Measurements from ENCODE around the gene WDR6. TPM values are rescaled to one million over a fixed set of nuclear protein-coding genes. Genes with fewer than 3 reads are reported as not detected.

Gene WDR6
- total and polyA plus RNA-seq, 9 of the 15 experiments (the other 6 are each of a cell fraction or from before 2014, with no cell fraction given), result 8.9 to 90.6 (median 44.7) TPM

DNA sequence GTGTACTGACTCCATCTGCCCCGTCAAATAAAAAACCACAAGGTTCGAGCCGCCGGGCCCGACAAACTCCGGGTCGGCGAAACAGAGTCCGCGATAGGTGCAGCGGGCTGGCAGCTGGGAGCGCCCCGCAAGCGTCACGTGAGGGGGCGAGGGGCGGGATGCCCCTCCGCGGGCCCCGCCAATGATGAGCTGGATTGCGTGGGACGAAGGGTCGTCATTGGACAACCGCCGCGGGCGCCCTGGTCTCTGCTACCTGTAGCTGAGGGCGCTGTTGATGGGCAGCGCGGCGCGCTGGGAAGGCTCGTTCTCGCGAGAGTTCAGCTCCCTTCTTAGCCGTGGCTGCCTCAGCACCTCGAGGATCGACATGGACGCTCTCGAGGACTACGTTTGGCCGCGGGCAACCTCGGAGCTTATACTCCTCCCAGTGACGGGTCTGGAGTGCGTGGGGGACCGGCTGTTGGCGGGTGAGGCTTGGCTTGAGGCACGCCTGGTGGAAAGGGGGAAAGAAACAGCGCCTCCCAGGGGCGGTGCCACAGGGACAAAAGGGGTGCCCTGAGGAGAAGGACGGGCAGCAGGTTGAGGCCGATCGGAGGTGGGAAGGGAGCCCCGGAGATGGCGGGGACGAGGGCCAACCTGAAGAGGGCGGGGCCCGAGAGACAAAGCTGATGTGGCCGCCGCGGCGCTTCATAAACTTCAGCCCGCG is at the start of gene WDR6 (continued):
- TF ChIP-seq, protein P1, sequence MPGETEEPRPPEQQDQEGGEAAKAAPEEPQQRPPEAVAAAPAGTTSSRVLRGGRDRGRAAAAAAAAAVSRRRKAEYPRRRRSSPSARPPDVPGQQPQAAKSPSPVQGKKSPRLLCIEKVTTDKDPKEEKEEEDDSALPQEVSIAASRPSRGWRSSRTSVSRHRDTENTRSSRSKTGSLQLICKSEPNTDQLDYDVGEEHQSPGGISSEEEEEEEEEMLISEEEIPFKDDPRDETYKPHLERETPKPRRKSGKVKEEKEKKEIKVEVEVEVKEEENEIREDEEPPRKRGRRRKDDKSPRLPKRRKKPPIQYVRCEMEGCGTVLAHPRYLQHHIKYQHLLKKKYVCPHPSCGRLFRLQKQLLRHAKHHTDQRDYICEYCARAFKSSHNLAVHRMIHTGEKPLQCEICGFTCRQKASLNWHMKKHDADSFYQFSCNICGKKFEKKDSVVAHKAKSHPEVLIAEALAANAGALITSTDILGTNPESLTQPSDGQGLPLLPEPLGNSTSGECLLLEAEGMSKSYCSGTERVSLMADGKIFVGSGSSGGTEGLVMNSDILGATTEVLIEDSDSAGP (CRISPR knock-in tag; IDR thresholded peaks at IDR 0.05), result 0 out of 2 replicates have a peak, but pooled peaks have one; percentile 7
- no peak for TF ChIP-seq ZNF668 (CRISPR knock-in tag; IDR thresholded peaks at IDR 0.05)
- TF ChIP-seq KLF10 (CRISPR knock-in tag; IDR thresholded peaks at IDR 0.05), result no peak
- peak in 1 of 2 experiments; percentile 15; a peak in 1 of 4 replicates for TF ChIP-seq RAD21 (CRISPR knock-in tag; conservative IDR thresholded peaks at IDR 0.05 in 1 of 2, IDR thresholded peaks at IDR 0.05 in 1 of 2)
- TF ChIP-seq, protein P2, sequence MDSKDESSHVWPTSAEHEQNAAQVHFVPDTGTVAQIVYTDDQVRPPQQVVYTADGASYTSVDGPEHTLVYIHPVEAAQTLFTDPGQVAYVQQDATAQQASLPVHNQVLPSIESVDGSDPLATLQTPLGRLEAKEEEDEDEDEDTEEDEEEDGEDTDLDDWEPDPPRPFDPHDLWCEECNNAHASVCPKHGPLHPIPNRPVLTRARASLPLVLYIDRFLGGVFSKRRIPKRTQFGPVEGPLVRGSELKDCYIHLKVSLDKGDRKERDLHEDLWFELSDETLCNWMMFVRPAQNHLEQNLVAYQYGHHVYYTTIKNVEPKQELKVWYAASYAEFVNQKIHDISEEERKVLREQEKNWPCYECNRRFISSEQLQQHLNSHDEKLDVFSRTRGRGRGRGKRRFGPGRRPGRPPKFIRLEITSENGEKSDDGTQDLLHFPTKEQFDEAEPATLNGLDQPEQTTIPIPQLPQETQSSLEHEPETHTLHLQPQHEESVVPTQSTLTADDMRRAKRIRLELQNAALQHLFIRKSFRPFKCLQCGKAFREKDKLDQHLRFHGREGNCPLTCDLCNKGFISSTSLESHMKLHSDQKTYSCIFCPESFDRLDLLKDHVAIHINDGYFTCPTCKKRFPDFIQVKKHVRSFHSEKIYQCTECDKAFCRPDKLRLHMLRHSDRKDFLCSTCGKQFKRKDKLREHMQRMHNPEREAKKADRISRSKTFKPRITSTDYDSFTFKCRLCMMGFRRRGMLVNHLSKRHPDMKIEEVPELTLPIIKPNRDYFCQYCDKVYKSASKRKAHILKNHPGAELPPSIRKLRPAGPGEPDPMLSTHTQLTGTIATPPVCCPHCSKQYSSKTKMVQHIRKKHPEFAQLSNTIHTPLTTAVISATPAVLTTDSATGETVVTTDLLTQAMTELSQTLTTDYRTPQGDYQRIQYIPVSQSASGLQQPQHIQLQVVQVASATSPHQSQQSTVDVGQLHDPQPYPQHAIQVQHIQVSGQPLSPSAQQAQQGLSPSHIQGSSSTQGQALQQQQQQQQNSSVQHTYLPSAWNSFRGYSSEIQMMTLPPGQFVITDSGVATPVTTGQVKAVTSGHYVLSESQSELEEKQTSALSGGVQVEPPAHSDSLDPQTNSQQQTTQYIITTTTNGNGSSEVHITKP (IDR thresholded peaks at IDR 0.05; ENCODE audit: partially characterized antibody), result peak; percentile 36
- peak; percentile 27; the same call in 1 of the 2 replicates for TF ChIP-seq CC2D1A (IDR thresholded peaks at IDR 0.05)
- peak; percentile 87 for TF ChIP-seq BRD9 (IDR thresholded peaks at IDR 0.05; ENCODE audit: low read depth, partially characterized antibody)
- 0 out of 2 replicates have a peak, but pooled peaks have one; percentile 46 for TF ChIP-seq HLTF (IDR thresholded peaks at IDR 0.05)
- TF ChIP-seq ZNF316 (IDR thresholded peaks at IDR 0.05), result peak; percentile 34; the same call in 1 of the 2 replicates
- peak; percentile 63; the same call in 1 of the 2 replicates for TF ChIP-seq SMARCE1 (IDR thresholded peaks at IDR 0.05)
- TF ChIP-seq PHF20 (IDR thresholded peaks at IDR 0.05; ENCODE audit: partially characterized antibody), result peak; percentile 58
- TF ChIP-seq, protein P3, sequence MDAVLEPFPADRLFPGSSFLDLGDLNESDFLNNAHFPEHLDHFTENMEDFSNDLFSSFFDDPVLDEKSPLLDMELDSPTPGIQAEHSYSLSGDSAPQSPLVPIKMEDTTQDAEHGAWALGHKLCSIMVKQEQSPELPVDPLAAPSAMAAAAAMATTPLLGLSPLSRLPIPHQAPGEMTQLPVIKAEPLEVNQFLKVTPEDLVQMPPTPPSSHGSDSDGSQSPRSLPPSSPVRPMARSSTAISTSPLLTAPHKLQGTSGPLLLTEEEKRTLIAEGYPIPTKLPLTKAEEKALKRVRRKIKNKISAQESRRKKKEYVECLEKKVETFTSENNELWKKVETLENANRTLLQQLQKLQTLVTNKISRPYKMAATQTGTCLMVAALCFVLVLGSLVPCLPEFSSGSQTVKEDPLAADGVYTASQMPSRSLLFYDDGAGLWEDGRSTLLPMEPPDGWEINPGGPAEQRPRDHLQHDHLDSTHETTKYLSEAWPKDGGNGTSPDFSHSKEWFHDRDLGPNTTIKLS (IDR thresholded peaks at IDR 0.05; ENCODE audit: borderline replicate concordance, low read depth), result peak; percentile 89
- peak; percentile 54 for TF ChIP-seq NFIC (IDR thresholded peaks at IDR 0.05)
- TF ChIP-seq KAT7 (CRISPR knock-in tag; IDR thresholded peaks at IDR 0.05; ENCODE audit: borderline replicate concordance), result 0 out of 2 replicates have a peak, but pooled peaks have one; percentile 83
- TF ChIP-seq NR2C1 (IDR thresholded peaks at IDR 0.05), result 0 out of 2 replicates have a peak, but pooled peaks have one; percentile 10
- TF ChIP-seq NR2C1 (tag; IDR thresholded peaks at IDR 0.05), result no peak
- peak in 1 of 2 experiments; percentile 57; a peak in 1 of 4 replicates for TF ChIP-seq NONO (IDR thresholded peaks at IDR 0.05; ENCODE audit: low read depth in 2 of 2, low read length in 1 of 2)
- TF ChIP-seq ETV6 (IDR thresholded peaks at IDR 0.05; ENCODE audit: borderline replicate concordance in 1 of 2, low read depth in 2 of 2, low read length in 1 of 2), result no peak
- TF ChIP-seq ETV6 (CRISPR knock-in tag; IDR thresholded peaks at IDR 0.05; ENCODE audit: borderline replicate concordance), result no peak
- TF ChIP-seq RHOXF2B (CRISPR knock-in tag; conservative IDR thresholded peaks at IDR 0.05), result 0 out of 2 replicates have a peak, but pooled peaks have one; percentile 31
